Endothelial cell of umbilical vein (primary cell): ENCODE data around the gene PPY. TPM values are rescaled to one million over a fixed set of nuclear protein-coding genes. Genes with fewer than 3 reads are reported as not detected.
"Not testable (repeated sequence)": the region's sequence is repeated elsewhere in the genome, so short reads cannot be mapped to it uniquely, and the experiment has no call there.

Source experiments
- BruUV-seq: library from RNA; stranded (reverse); fragments of 400-500 nt; replicated peaks from 2 replicates; lab custom pipeline; 2021; lab: Mats Ljungman, UMichigan
- CTCF ChIA-PET: fragments of 300-600, 350-600 bp; sonication (Branson Sonifier 250); formaldehyde crosslinking; loops from one replicate; lab custom pipeline; 2021; ENCODE audit warnings: antibody characterized with exemption, inconsistent platforms; lab: Charles Lee
- POLR2A ChIA-PET: fragments of 300-600, 350-600 bp; sonication (Branson Sonifier 250); formaldehyde crosslinking; loops from one replicate; lab custom pipeline; 2021; ENCODE audit warnings: antibody characterized with exemption, inconsistent platforms; lab: Charles Lee
- DNase-seq: peaks from one replicate; pipeline ENCODE4 v3.0.0-alpha.2; 2011; ENCODE audit warnings: low read depth, low spot score
- FAIRE-seq: peaks from 2 replicates; lab custom pipeline; 2011; peaks lifted over from hg19 to GRCh38; lab: Jason Lieb, UNC
- H2AFZ ChIP-seq: 2 replicates; pipeline ENCODE4 v1.6.0; 2012; ENCODE audit warnings: low read depth, low read length, control low read depth, inconsistent platforms
- H3K27ac ChIP-seq: 2 replicates; pipeline ENCODE4 v1.5.1; 2011; ENCODE audit warnings: low read depth, mild to moderate bottlenecking, control low read depth, low read length, moderate library complexity; ENCODE audit not compliant: insufficient read depth
- H3K27me3 ChIP-seq, 2 experiments: 2 replicates each; pipeline versions ENCODE4 v1.6.0 to v1.6.1; 2011; ENCODE audit warnings: low read length in 2 of 2, mixed read lengths in 1 of 2; ENCODE audit not compliant: control insufficient read depth in 2 of 2, insufficient read depth in 2 of 2
- H3K36me3 ChIP-seq, 2 experiments: 2 replicates in 1 of 2; 3 replicates in 1 of 2; pipeline ENCODE4 v1.5.1; 2011; ENCODE audit warnings: low read length in 2 of 2, mild to moderate bottlenecking in 1 of 2, moderate library complexity in 1 of 2; ENCODE audit not compliant: control insufficient read depth in 2 of 2, insufficient read depth in 2 of 2; ENCODE audit errors: extremely low read depth in 1 of 2
- H3K4me1 ChIP-seq: 3 replicates; pipeline ENCODE4 v1.5.1; 2011; ENCODE audit warnings: mild to moderate bottlenecking, low read length; ENCODE audit not compliant: control insufficient read depth, insufficient read depth; ENCODE audit errors: extremely low read depth
- H3K4me2 ChIP-seq: 2 replicates; pipeline ENCODE4 v1.6.1; 2011; ENCODE audit warnings: low read length, control low read depth, mixed read lengths; ENCODE audit not compliant: insufficient read depth
- H3K4me3 ChIP-seq, 3 experiments: fragments of 200-600 bp in 1 of 3; sonication (generic), shearing (Covaris generic) in 1 of 3; replicated peaks in 1 of 3; 2 replicates each; pipeline ENCODE4 v1.5.1; 2011 to 2016; ENCODE audit warnings: control low read depth in 3 of 3, low read length in 3 of 3, mild to moderate bottlenecking in 2 of 3, inconsistent platforms in 1 of 3, low read depth in 1 of 3, moderate library complexity in 1 of 3; ENCODE audit not compliant: insufficient read depth in 1 of 3
- H3K79me2 ChIP-seq: 2 replicates; pipeline ENCODE4 v1.6.0; 2012; ENCODE audit warnings: low read length, inconsistent platforms; ENCODE audit not compliant: control insufficient read depth, insufficient read depth
- H3K9ac ChIP-seq: replicated peaks from 2 replicates; pipeline ENCODE3; 2011; ENCODE audit warnings: low read length, control low read depth; ENCODE audit not compliant: insufficient read depth; ENCODE audit errors: extremely low read depth
- H3K9me1 ChIP-seq: replicated peaks from 3 replicates; pipeline ENCODE4 v1.6.0; 2011; ENCODE audit warnings: mild to moderate bottlenecking, low read length; ENCODE audit not compliant: control insufficient read depth, insufficient read depth; ENCODE audit errors: extremely low read depth
- H3K9me3 ChIP-seq: replicated peaks from 2 replicates; pipeline ENCODE4 v1.5.1; 2012; ENCODE audit warnings: low read length, inconsistent platforms; ENCODE audit not compliant: control insufficient read depth, insufficient read depth
- H4K20me1 ChIP-seq: replicated peaks from 2 replicates; pipeline ENCODE3; 2011; ENCODE audit warnings: mild to moderate bottlenecking, low read length; ENCODE audit not compliant: control insufficient read depth, insufficient read depth; ENCODE audit errors: extremely low read depth
- CTCF ChIP-seq, 2 donors: IDR thresholded peaks; 1 replicate in 1 of 2; 2 replicates in 1 of 2; pipeline ENCODE4 v1.5.1; 2011; ENCODE audit warnings: low read length in 2 of 2, mild to moderate bottlenecking in 2 of 2, moderate library complexity in 2 of 2, control low read depth in 1 of 2, inconsistent platforms in 1 of 2, low read depth in 1 of 2; ENCODE audit not compliant: insufficient read depth in 1 of 2; ENCODE audit errors: extremely low read depth in 1 of 2
- EZH2 ChIP-seq: IDR thresholded peaks from 2 replicates; pipeline ENCODE4 v1.6.1; 2012; ENCODE audit warnings: borderline replicate concordance, low read depth, mild to moderate bottlenecking, moderate library complexity, low read length, inconsistent platforms; ENCODE audit not compliant: severe bottlenecking
- FOS ChIP-seq: IDR thresholded peaks from 2 replicates; pipeline ENCODE4 v1.6.1; 2011; ENCODE audit warnings: mild to moderate bottlenecking, low read length, moderate library complexity, borderline replicate concordance; ENCODE audit not compliant: insufficient read depth
- GATA2 ChIP-seq: IDR thresholded peaks from 2 replicates; pipeline ENCODE4 v1.7.0; 2011; ENCODE audit warnings: low read depth, mild to moderate bottlenecking, moderate library complexity, mixed read lengths, low read length; ENCODE audit not compliant: insufficient read length, insufficient read depth
- JUN ChIP-seq: IDR thresholded peaks from 2 replicates; pipeline ENCODE4 v1.6.1; 2011; ENCODE audit warnings: borderline replicate concordance, low read depth; ENCODE audit not compliant: insufficient read length, insufficient read depth
- MAX ChIP-seq: IDR thresholded peaks from 2 replicates; pipeline ENCODE4 v1.6.1; 2011; ENCODE audit not compliant: insufficient read depth, insufficient read length
- MYC ChIP-seq: IDR thresholded peaks from one replicate; pipeline ENCODE4 v1.6.1; 2011; ENCODE audit warnings: mild to moderate bottlenecking, low read depth, low read length
- POLR2A ChIP-seq: IDR thresholded peaks from 2 replicates; pipeline ENCODE4 v1.6.1; 2012; ENCODE audit warnings: low read depth, mild to moderate bottlenecking, control low read depth, low read length
- POLR2AphosphoS5 ChIP-seq: IDR thresholded peaks from 2 replicates; pipeline ENCODE4 v1.6.1; 2012; ENCODE audit warnings: low read depth, mild to moderate bottlenecking, control low read depth, low read length, moderate library complexity; ENCODE audit not compliant: insufficient read depth
- dilution Hi-C: fragments of 300-500 bp; cut with MboI; formaldehyde crosslinking; loops from one replicate; pipeline ENCODE4 v1.15.0; 2019; ENCODE audit warnings: low sequenced_read_pairs; ENCODE audit not compliant: extremely low pct_ligation_motif_present
- intact Hi-C: fragments of 100-400 bp; cut with micrococcal nuclease; formaldehyde crosslinking; loops from one replicate; pipeline ENCODE4 v1.10.0; 2022
- polyA plus RNA-seq, 4 experiments: library from polyadenylated mRNA; depleted of rRNA in 3 of 4; stranded (reverse) in 3 of 4; unstranded in 1 of 4; fragments of >200 nt; gene quantifications; 2 replicates each; pipeline versions ENCODE4 v1.2.1 to v1.2.3, GENCODE V29; 2011 to 2012; ENCODE audit warnings: missing spikeins in 1 of 4
- total RNA-seq: library from RNA; stranded (reverse); gene quantifications from 2 replicates; pipeline ENCODE4 v1.2.3, GENCODE V29; 2021

Gene PPY
- total and polyA plus RNA-seq, 2 donors (not counting 3 experiments of a cell fraction or from before 2014, with no cell fraction given), result not detected

DNA sequence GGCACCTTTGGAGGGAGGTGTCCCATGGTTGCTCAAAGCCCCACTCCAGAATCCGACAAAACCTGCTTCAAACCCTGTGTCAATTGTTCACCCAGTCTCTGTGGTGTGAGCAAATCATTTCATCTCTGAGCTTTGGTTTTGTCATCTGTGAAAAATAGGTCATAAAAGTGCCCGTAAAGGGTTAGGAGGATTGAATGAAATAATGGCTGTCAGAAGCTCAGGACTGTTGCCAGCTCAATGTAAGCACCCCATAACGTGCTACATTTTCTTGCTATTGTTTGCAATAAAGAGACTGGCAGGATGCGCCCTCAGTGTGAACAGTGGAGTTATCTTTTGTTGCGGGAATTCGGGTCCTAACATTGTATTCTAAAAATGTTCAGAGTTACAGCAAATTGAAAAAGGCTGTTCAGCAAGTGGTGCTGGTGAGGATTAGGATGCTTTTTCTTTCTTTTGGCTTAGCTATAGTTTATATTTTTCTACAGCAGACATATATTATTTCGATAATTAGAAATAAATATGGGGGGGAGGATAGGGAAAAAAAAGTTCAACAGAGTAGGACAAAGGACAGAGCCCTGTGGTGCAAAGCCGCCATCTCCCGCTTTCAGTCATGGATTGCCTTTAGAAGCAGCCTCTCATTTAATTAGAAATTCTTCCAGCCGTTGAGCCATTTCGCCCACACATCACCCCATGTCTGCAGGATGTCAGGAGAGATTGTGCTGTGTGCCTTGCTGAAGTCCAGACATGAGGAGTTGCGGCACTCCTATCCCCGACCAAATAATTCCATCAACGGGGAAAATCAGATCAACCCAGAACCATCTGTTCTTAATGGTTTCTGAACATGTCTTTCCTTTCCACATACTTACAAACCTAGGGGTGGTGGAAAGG lies 32.3 kb upstream of the PPY start:
- dilution Hi-C loops, result no loop called here

DNA sequence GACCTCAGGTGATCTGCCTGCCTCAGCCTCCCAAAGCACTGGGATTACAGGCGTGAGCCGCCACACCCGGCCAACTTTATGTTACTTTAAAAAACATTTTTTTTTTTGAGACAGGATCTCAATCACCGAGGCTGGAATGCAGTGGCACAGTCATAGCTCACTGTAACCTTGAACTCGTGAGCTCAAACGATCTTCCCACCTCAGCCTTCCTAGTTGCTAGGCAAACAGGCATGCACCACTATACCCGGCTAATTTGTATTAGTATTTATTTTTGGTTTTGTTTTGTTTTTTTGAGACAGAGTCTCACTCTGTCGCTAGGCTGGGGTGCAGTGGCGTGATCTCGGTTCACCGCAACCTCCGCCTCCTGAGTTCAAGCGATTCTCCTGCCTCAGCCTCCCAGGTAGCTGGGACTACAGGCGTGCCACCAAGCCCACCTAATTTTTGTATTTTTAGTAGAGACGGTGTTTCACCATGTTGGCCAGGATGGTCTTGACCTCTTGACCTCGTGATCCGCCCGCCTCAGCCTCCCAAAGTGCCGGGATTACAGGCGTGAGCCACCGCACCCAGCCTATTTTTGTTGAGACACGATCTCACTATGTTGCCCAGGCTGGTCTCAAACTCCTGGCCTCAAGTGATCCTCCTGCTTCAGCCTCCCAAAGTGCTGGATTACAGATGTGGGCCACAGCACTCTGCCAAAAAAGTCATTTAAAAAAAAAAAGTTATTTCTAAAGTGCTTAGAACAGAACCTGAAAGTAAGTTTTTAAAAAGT lies 30.4 kb upstream of the PPY start:
- H3K4me3 ChIP-seq, H3K27ac ChIP-seq, H3K9me3 ChIP-seq, BruUV-seq, dilution Hi-C loops, H2AFZ ChIP-seq, intact Hi-C loops, H3K9ac ChIP-seq, H3K79me2 ChIP-seq, H3K4me1 ChIP-seq, H3K4me2 ChIP-seq, FAIRE-seq, POLR2A ChIA-PET, DNase-seq, H4K20me1 ChIP-seq, H3K9me1 ChIP-seq, H3K27me3 ChIP-seq, H3K36me3 ChIP-seq: not testable (repeated sequence)
- CTCF ChIA-PET, result interaction anchor here (1.1 to 1.2 kb wide), 2 partner anchors 17 to 68 kb away, joined by 3 to 4 read pairs; no protein-coding TSS in a partner anchor

More for the DNA sequence above, 32.3 kb upstream of the PPY start:
- H4K20me1 ChIP-seq, result no peaks in the 10 kb centered on the region
- no peak for FAIRE-seq
- BruUV-seq, result no TSS peak
- no peak for DNase-seq
- no peak overlapping the region for H3K9ac ChIP-seq
- H3K27ac ChIP-seq, result no peak overlapping the region
- H3K4me2 ChIP-seq, result no peak overlapping the region
- H3K27me3 ChIP-seq, result peaks cover 13% of the 10 kb centered on the region in 2 experiments
- no peaks in the 10 kb centered on the region for H3K36me3 ChIP-seq
- TF ChIP-seq POLR2A (no peak), GATA2 (no peak), MAX (no peak), EZH2 (no peak), CTCF (IDR thresholded peaks at IDR 0.05; ENCODE audit: extremely low read depth in 1 of 2, insufficient read depth in 1 of 2, low read depth in 1 of 2, low read length in 2 of 2) (no peak), JUN (no peak), POLR2AphosphoS5 (no peak), MYC (no peak), FOS (no peak)
- POLR2A ChIA-PET, result no interaction called here
- no peak overlapping the region for H2AFZ ChIP-seq
- CTCF ChIA-PET, result interaction anchor here (0.9 to 2.8 kb wide), 5 partner anchors 9 to 66 kb away, joined by 3 to 11 read pairs (median 6); no protein-coding TSS in a partner anchor
- H3K4me3 ChIP-seq, result no peak overlapping the region
- H3K9me3 ChIP-seq, result no peaks in the 10 kb centered on the region
- H3K9me1 ChIP-seq, result no peaks in the 10 kb centered on the region
- intact Hi-C loops, result no loop called here
- H3K4me1 ChIP-seq, result no peaks in the 10 kb centered on the region
- no peaks in the 10 kb centered on the region for H3K79me2 ChIP-seq
